EL (cell line): ENCODE results near the gene POLE.

Source experiments
- DNase-seq: peaks from one replicate; pipeline ENCODE4 v3.0.0-alpha.2; 2016

POLE gene

GRCh38 chr12:132624186-132624855, 62.8 kb downstream of the POLE start:
- no peak for DNase-seq

GRCh38 chr12:132623072-132623869, 63.9 kb downstream of the POLE start:
- DNase-seq = no peak

GRCh38 chr12:132622437-132623071, 64.6 kb downstream of the POLE start:
- peak; percentile 81 for DNase-seq

- DNase-seq = no peak
Observed at GRCh38 chr12:132621657-132622435, 65.3 kb downstream of the POLE start.

- DNase-seq = no peak
Observed at GRCh38 chr12:132620899-132621656, 66.1 kb downstream of the POLE start.

- DNase-seq = no peak
Observed at GRCh38 chr12:132620113-132620898, 66.8 kb downstream of the POLE start.

- no peak for DNase-seq
Observed at GRCh38 chr12:132619386-132620112, 67.6 kb downstream of the POLE start.

- DNase-seq = no peak
Observed at GRCh38 chr12:132619071-132619385, 68.1 kb downstream of the POLE start.

GRCh38 chr12:132618683-132619043, 68.5 kb downstream of the POLE start, which contains the start of gene P2RX2:
P2RX2 (plus strand) TSS chr12:132618776; CDS start chr12:132618817, 41 bp downstream.
- no peak for DNase-seq

GRCh38 chr12:132617822-132618682, 69.1 kb downstream of the POLE start:
- no peak for DNase-seq

GRCh38 chr12:132617135-132617701, 69.9 kb downstream of the POLE start:
- DNase-seq = no peak

GRCh38 chr12:132615579-132616038, 71.5 kb downstream of the POLE start:
- DNase-seq = no peak

GRCh38 chr12:132614861-132615578, 72.1 kb downstream of the POLE start:
- DNase-seq = peak; percentile 84

- no peak for DNase-seq
Observed at GRCh38 chr12:132614029-132614428, 73.1 kb downstream of the POLE start.

- no peak for DNase-seq
Observed at GRCh38 chr12:132611620-132612019, 75.5 kb downstream of the POLE start.

- DNase-seq = no peak
Observed at GRCh38 chr12:132610866-132611602, 76.1 kb downstream of the POLE start.

GRCh38 chr12:132610051-132610759, 76.9 kb downstream of the POLE start, which contains the start of gene LRCOL1:
LRCOL1 (minus strand) TSS chr12:132610582; CDS start chr12:132606251, 4,331 bp downstream.
- peak; percentile 67 for DNase-seq
